GM12891 (cell line): ENCODE results near the gene FREM1.

Experiments used
- PAX5 ChIP-seq: IDR thresholded peaks from 2 replicates; pipeline ENCODE4 v1.6.1; 2011; ENCODE audit warnings: low read length, moderate library complexity, mild to moderate bottlenecking; ENCODE audit not compliant: insufficient read depth, severe bottlenecking
- POLR2A ChIP-seq: IDR thresholded peaks from 2 replicates; pipeline ENCODE4 v1.6.1; 2011; ENCODE audit warnings: low read depth, low read length, control low read depth
- POLR2AphosphoS5 ChIP-seq: IDR thresholded peaks from 2 replicates; pipeline ENCODE4 v1.6.1; 2011; ENCODE audit warnings: low read depth, low read length, control low read depth
- TAF1 ChIP-seq: IDR thresholded peaks from 2 replicates; pipeline ENCODE4 v1.6.1; 2011; ENCODE audit warnings: low read depth, low read length, control low read depth

- no peak for TF ChIP-seq TAF1
- TF ChIP-seq POLR2A, result no peak
- no peak for TF ChIP-seq PAX5
- no peak for TF ChIP-seq POLR2AphosphoS5
These were observed 87.6 kb downstream of the FREM1 start for GRCh38 chr9:14822666-14823065.
